ENCODE results near the gene GH2. TPM values are rescaled to one million over a fixed set of nuclear protein-coding genes. Genes with fewer than 3 reads are reported as not detected.

GH2 gene
- total and polyA plus RNA-seq, 2 donors (not counting 3 experiments of a cell fraction or from before 2014, with no cell fraction given): not detected

- ChIA-PET POLR2A (no interaction called here), CTCF (interaction anchor here (1.5 kb wide), 1 partner anchor 11 kb away, joined by 5 read pairs; no protein-coding TSS in a partner anchor)
- intact Hi-C loops (cut with micrococcal nuclease): no loop called here
- dilution Hi-C loops (cut with MboI; ENCODE audit: extremely low pct_ligation_motif_present, low sequenced_read_pairs): no loop called here
- H4K20me1 ChIP-seq (replicated peaks; ENCODE audit: control insufficient read depth, extremely low read depth, insufficient read depth, low read length): no peaks in the 10 kb centered on the region
- FAIRE-seq (no peak), DNase-seq (ENCODE audit: low read depth, low spot score) (no peak)
- H3K4me1 ChIP-seq (ENCODE audit: control insufficient read depth, extremely low read depth, insufficient read depth, low read length): peaks cover 16% of the 10 kb centered on the region
- no peak overlapping the region for H2AFZ ChIP-seq (ENCODE audit: low read depth, low read length)
- H3K27me3 ChIP-seq (ENCODE audit: control insufficient read depth in 2 of 2, insufficient read depth in 2 of 2, low read length in 2 of 2): no peaks in the 10 kb centered on the region
- peaks cover 6 to 23% of the 10 kb centered on the region in 2 experiments for H3K36me3 ChIP-seq (ENCODE audit: control insufficient read depth in 2 of 2, extremely low read depth in 1 of 2, insufficient read depth in 2 of 2, low read length in 2 of 2)
- TF ChIP-seq MAX (IDR thresholded peaks at IDR 0.05; ENCODE audit: insufficient read depth, insufficient read length): no peak
- no peak for TF ChIP-seq POLR2A (IDR thresholded peaks at IDR 0.05; ENCODE audit: low read depth, low read length)
- no peak for TF ChIP-seq GATA2 (IDR thresholded peaks at IDR 0.05; ENCODE audit: insufficient read depth, insufficient read length, low read depth, low read length)
- no peak for TF ChIP-seq JUN (IDR thresholded peaks at IDR 0.05; ENCODE audit: borderline replicate concordance, insufficient read depth, insufficient read length, low read depth)
- TF ChIP-seq FOS (IDR thresholded peaks at IDR 0.05; ENCODE audit: borderline replicate concordance, insufficient read depth, low read length): no peak
- no peak for TF ChIP-seq MYC (IDR thresholded peaks at IDR 0.05; ENCODE audit: low read depth, low read length)
- no peak for TF ChIP-seq EZH2 (IDR thresholded peaks at IDR 0.05; ENCODE audit: borderline replicate concordance, low read depth, low read length, severe bottlenecking)
- TF ChIP-seq POLR2AphosphoS5 (IDR thresholded peaks at IDR 0.05; ENCODE audit: insufficient read depth, low read depth, low read length): no peak
- TF ChIP-seq CTCF (IDR thresholded peaks at IDR 0.05; ENCODE audit: extremely low read depth in 1 of 2, insufficient read depth in 1 of 2, low read depth in 1 of 2, low read length in 2 of 2): no peak
- no peaks in the 10 kb centered on the region for H3K9me1 ChIP-seq (replicated peaks; ENCODE audit: control insufficient read depth, extremely low read depth, insufficient read depth, low read length)
- no TSS peak for BruUV-seq (replicated peaks)
- H3K9ac ChIP-seq (replicated peaks; ENCODE audit: extremely low read depth, insufficient read depth, low read length): no peak overlapping the region
- H3K79me2 ChIP-seq (ENCODE audit: control insufficient read depth, insufficient read depth, low read length): peaks cover 43% of the 10 kb centered on the region
- H3K4me3 ChIP-seq (replicated peaks in 1 of 3; ENCODE audit: insufficient read depth in 1 of 3, low read depth in 1 of 3, low read length in 3 of 3): no peak overlapping the region
- no peak overlapping the region for H3K4me2 ChIP-seq (ENCODE audit: insufficient read depth, low read length)
- H3K9me3 ChIP-seq (replicated peaks; ENCODE audit: control insufficient read depth, insufficient read depth, low read length): no peaks in the 10 kb centered on the region
- H3K27ac ChIP-seq (ENCODE audit: insufficient read depth, low read depth, low read length): no peak overlapping the region
Observed at GRCh38 chr17:63837480-63837879, 44.3 kb downstream of the GH2 start.
